HG03457 (cell line): ENCODE results near the gene SHROOM4.

Source experiments
- ATAC-seq: cut with Tn5 transposase; IDR thresholded peaks from one replicate; pipeline ENCODE4 v1.9.1; 2021; ENCODE audit warnings: moderate number of reproducible peaks; ENCODE audit not compliant: unreplicated experiment

Gene SHROOM4

DNA sequence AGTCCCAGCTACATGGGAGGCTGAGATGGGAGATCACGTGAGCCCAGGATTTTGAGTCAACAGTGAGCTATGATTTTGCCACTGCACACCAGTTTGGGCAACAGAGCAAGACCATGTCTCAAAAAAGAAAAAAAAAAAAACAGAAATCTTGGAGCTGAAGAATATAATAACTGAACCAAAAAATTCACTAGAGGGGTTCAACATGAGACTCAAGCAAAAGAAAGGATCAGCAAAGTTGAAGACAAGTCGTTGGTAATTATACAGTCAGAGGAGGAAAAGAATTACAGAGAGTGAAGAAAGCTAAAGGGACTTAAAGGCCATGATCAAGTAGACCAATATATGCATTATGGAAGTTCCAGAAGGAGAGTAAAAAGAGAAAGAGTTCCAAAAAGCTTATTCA lies 26.9 kb downstream of the SHROOM4 start:
- ATAC-seq, result no peak

DNA sequence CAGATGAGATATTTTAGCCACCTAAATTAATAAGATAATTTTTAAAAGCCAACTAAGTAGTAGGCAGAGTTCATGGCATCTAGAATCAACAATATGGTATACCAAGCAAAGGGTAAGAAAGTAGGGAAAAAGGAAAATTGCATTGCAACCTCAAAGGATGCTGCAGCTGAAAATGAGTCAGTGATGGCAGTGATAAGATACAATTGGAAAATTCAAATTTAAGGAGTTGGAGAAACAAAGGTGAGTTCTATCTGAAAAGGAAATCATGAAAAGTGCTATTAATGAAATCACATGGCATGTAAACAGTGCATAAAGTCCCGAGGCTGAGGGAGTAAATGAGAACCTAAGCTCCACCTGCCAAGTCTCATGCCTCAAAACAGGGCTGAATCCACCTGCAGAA lies 33.9 kb downstream of the SHROOM4 start:
- ATAC-seq, result no peak

DNA sequence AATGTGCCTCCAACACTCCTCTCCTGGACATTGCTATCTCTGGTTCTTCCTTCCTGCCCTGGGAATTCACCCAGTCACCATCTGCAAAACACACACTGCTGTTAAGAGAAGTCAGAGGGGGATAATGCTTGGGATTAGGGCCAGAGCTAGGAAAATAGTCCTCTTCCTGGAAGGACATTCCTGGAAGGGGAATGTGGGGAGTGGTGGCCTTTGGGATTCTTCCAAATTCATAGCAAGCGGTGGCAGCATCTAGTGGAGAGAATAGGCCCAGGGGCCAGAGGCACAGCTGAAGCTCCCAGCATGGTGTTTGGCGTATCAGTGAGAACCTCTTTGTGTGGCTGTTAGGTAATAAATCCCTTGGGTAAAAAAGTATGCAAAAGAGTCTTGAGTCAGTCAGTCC lies 34.3 kb downstream of the SHROOM4 start:
- ATAC-seq, result no peak

DNA sequence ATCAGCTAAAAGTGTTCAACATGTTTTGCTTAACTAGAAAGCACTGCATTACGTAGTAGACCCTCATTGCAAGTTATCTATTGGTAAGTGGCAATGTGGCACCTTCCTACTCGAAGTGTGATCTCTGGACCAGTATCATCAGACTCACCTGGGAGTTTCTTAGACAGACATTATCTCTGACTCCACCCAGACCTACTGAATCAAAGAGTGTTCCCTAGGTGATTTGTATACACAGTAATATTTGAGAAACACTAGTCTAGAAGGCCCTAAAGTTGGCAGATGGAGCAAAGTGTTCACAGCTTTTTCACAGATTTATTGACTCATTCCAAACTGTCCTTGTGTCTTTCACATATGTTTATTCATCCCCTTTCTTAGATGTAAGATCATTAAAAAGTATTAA lies 35.7 kb downstream of the SHROOM4 start:
- no peak for ATAC-seq

DNA sequence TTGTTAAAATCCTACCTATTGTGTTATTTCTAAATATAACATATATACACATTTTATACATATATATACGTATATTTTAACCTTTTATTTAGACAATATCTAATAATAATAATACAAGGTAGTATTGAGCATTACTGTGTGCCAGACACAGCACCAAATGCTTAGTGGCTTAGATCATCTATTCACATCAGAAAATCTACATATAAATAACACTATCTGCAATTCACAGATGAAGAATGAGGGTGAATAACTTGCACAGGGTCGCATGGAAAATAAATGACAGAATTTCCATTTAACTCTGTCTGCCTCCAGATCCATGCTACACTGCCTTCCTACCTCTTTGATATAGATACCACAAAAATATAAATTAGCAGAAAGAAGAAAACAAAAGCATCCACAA lies 37.7 kb downstream of the SHROOM4 start:
- no peak for ATAC-seq

DNA sequence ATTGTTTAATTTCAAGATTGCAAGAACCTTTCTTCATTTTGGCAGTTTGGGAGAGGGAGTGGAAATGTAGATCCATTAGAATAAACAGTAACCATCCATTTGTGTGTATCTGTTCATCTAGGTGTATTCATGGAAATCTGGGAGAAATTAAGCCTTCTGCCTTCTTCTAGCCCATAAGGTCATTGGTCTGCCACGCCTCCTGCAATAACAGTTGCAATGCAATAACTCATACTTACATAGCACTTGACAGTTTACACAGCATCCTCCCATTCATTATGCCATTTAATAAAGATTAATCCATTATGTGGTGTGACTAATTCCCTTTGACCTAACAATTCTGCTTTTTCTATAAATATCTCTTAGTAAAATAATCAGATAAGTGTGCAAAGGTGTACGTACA lies 42.6 kb downstream of the SHROOM4 start:
- no peak for ATAC-seq

DNA sequence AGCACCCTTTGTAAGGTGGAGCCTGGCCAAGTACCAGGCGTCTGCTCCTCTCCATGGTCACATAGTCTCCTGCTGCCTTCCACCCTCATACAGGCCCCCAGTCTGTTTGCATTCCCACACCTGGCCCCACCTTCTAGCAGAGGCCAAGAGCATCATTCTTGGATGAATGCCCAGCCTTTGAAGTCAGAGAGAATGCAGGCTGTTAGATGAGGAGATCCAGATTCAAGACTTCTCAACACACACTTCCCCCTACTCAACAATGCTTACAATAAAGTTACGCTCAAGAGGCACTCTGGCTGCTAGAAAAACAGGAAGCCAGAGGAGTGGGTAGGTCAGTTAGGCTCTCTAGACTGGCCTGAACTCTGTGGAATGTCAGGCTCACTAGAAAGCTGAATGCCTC lies 43.3 kb downstream of the SHROOM4 start:
- no peak for ATAC-seq

DNA sequence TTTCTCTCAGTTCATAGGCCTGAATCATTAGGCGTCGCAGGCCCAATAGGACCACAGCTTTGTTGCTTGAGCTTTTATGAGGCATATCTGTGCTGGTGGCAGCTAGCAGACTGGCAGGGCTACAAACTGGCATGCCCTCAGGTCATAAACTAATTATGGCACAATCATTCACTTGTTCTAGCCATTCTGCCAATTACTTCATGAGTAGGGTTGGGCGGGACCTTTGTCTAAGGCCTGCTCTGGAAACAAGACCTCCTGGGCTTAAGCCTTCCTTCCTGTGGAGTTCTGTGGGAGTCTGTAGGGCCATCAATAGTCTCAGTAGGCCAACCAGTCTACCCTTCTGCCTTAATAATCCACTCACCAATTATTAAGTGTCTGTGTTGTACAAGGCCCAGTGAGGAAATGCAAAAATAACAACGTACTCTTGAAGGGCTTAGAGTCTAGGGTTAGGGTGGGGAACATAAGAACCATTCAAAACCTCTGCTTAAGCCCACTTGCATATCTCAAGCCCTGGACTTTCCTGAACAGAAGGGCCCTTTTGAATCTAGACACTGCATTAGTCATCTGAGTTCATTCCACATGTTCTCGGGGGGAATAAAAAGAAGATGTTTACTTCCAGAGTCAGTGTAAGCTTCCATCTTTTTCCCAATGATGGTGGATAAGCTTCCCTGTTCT lies 44.5 kb downstream of the SHROOM4 start:
- ATAC-seq, result no peak

DNA sequence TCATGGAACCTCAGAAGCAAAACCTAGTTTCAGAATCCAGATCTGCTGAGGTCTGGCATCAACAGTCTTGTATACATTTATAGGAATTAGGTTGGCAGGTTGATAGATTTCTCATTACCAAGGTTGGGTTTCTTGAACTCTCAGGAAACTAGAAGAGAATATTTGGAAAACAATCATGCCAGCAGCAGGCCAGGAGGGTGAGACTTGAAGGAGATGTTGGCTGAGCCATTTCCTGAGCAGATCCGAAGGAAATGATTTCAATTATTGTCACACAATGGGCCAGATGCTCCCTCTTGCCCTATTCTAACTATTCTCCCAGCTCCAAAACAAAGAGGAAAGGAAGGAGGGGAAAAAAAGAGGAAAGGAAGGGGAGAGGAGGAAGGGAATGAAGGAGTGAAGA lies 45.2 kb downstream of the SHROOM4 start:
- no peak for ATAC-seq

DNA sequence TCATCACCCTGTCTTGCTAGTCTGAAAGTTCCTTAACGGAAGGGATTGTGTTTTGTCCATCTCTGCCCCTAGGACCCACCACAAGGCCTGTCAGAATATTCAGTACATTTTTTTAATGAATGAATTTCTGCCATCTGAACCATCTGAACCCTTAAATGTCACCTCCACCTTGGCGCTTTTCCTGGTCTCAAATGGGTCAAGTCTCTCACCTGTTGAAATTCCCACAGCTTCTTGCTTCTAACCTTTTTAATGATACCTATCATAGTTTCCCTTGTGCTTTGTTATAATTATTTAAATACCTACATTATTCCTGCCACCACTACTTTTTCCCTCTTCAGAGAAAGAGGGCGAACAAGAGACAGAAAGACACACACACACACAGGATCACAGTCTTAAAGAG lies 48.0 kb downstream of the SHROOM4 start:
- no peak for ATAC-seq

DNA sequence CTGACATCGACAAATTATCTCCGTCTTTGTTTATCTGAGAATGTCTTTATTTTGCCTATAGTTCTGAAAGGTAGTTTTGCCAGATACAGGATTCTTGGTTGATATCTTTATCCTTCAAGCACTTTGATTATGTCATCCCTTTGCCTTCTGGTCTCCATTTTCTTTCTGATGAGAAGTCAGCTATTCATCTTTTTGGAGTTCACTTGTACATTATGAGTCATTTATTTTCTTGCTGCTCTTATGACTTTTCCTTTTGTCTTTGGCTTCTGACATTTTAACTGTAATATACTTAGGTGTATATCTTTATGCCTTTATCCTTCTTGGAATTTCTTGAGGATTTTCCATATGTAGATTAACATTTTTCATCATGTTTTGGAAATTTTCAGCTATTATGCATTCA lies 51.4 kb downstream of the SHROOM4 start:
- ATAC-seq, result no peak

DNA sequence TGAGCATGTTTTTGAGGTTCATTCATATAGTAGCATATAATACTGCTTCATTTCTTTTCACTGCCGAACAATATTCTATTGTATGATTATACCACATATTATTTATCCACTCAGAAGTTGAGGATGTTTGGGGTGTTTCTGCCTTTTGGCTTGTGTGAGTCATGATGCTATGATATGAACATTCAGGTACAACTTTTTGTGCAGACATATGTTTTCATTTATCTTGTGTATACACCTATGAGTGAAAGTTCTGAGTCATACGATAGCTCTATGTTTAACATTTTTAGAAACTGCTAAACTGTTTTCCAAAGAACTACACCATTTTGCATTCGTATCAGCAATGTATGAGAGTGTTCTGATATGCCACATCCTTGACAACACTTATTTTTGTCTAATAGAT lies 57.7 kb downstream of the SHROOM4 start:
- ATAC-seq, result no peak

DNA sequence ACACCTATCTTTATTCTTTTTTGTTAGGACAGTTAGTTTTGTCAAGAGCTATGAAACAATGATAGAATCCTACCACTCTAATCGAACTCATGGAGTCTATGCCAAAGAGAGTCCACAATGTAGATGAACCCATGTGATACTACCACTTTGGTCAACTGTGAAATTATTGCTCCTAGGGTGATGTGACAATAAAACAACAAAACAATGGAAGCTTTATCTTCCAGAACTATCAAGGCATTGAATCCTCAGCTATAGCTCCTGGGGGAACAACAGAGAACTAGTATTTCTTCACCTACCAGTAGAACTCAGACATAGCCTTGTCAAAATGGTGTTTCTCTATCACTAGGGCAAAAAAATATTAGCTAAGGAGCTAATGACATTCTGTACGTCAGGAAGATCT lies 62.9 kb downstream of the SHROOM4 start:
- no peak for ATAC-seq

DNA sequence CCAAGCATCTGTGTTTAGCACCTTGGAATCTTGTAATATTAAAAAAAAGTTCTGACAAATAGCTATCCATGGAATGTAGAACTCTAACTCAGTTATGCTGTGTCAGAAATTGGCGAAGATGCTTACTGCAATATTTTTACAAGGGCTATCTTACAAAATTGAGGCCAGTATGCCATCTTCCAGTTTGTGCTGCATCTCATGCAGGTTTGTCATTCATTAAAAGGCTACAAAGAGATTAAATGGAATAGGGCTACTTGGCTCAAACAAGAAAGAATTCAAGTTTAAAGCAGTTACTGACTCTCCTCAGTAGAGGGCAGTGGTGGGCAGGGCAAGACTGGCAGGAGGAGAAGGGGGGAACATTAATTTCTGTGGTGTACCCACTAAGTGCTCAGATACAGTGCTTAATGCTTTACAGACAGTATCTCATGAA lies 66.5 kb downstream of the SHROOM4 start:
- no peak for ATAC-seq

DNA sequence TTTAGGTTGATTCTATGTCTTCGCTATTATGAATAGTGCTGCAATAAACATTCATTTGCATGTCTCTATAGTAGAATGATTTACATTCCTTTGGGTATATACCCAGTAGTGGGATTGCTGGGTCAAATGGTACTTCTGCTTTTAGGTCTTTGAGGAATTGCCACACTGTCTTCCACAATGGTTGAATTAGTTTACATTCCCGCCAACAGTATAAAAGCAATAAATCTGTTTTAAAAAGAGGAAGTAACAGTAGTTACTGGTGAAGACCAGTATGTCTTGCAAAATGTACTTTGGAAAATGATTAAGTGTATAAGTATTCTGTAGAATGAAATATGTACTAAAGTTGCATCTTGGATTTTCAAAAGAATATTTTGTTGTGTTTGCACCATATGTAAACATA lies 77.3 kb downstream of the SHROOM4 start:
- no peak for ATAC-seq

DNA sequence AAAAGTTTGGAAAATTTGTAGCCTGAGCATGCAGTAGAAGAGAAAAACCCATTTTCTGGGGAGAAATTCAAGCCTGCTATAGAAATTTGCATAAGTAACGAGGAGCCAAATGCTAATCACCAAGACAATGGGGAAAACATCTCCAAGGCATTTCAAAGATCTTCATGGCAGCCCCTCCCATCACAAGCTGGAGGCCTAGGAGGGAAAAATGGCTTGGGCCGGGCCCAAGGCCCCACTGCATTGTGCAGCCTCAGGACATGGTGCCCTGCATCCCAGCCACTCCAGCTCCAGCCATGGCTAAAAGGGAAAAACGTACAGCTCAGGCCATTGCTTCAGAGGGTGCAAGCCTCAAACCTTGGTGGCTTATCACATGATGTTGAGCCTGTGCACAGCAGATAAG lies 87.7 kb downstream of the SHROOM4 start:
- no peak for ATAC-seq

DNA sequence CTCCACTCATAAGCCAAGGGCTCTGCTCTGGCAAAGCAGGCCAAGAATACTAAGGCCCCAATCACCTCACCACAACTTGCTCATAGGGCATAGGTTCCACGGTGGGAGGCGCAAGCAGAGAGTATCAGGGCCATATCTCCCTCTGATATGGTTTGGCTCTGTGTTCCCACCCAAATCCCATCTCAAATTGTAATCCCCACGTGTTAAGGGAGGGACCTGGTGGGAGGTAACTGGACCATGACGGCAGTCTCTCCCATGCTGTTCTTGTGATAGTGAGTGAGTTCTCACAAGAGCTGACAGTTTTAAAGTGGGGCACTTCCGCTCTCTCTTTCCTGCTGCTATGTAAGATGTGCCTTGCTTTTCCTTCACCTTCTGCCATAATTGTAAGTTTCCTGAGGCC lies 88.7 kb downstream of the SHROOM4 start:
- no peak for ATAC-seq

DNA sequence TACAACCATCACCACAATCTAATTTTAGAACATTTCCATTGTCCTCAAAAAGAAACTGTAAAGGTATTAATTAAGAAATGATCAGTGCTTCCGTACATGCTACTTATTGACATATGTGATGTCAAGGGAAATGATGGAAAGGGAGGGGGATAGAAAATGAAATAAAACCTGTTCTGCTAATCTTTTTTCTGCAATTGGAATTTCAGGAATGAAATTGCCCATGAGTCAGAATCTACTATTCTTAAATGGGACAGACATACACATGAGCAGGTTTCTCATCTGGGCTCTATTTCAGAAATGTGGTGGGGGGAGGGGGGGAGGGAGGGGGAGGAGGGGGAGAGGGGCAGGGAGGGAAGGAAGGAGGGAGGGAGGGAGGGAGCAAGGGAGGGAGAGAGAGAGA lies 91.0 kb downstream of the SHROOM4 start:
- ATAC-seq, result no peak

DNA sequence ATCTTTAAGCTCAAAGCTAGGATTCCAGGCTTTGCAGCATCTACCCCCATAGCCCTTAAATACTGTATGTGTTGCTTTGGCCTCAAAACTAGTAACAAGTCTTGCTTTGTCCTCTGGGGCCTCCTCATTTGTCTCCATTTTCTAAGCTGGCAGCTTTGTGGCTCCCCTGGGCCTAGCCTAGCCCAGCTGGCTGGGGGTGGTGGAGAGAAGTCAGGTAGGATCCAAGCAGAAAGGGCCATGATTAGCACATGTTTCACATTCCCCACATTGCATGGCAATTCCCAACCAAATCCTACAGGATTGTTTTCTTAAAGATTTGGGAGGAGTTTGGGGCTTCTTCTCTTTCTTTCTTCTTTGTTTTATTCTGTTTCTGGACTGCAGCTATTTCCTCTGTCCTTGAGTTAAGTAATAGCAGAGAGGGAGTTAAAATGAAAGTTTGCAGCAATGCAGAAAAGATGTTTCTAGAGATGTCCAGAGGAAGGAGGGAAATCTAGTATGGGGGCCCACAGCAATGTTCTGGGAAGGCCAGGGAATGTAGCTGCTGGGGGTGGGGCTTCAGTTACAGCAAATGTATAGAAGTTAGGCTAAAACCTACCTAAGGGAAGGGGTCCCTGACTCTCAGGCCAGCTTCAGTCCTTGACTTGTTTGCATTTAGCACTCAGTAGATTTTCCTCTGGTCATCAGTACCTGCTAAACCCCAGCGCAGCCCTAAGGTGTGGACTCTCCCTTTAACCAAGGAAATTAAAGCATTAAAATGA lies 92.1 kb downstream of the SHROOM4 start:
- ATAC-seq, result no peak

DNA sequence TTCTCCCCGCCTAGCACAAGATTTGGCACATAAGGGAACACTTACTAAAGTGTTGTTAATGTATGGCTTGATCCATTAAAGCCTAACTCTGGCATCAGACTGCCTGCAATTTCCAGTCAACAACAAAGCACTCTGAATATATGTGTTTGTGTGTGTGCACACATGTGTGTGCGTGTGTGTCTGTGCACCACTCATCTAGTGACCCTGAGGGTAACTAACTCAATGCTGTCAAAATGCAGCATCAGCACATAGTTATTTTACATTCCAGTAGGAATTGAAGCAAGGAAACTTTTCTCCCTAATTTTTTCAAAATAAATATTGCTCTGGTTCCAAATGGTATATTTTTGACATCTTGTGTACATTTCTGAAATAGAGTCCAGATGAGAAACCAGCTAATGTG lies 94.4 kb downstream of the SHROOM4 start:
- no peak for ATAC-seq

DNA sequence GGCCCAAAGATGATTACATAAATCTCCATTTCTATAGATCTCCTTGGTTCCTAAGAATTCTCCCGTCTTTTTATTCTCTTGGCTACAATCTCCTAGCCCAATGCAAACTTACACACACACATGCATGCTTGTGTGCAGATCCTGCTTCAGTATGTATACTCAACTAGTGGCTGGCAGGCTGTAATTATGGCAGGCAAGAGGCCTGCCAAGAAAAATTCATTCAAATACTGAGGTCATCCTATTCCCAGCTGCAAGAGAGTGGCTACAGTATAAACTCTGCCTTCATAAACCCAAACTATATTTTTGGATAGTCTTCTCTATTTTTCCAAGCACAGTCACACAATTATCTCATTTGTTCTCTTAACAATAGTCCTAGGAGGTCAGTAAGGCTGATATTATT lies 95.2 kb downstream of the SHROOM4 start:
- ATAC-seq, result no peak

DNA sequence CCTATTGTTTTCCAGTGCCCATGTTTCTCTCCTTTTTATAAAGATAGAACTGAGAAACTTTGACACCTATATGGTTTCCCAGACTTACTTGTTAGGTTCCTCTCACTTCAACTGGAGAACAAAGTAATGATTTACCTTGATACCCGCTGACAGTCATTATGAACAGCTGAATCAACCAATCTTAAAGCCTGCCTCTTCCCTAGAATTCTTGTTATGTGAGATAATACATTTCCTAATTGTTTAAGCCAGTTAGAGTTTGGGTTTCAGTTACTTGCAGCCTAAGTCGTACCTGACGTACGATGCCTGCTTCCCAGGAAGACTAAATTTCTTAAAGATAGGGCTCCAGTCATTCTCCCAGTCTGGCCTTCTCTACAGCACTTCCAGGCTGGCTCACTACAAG lies 97.3 kb downstream of the SHROOM4 start:
- no peak for ATAC-seq

DNA sequence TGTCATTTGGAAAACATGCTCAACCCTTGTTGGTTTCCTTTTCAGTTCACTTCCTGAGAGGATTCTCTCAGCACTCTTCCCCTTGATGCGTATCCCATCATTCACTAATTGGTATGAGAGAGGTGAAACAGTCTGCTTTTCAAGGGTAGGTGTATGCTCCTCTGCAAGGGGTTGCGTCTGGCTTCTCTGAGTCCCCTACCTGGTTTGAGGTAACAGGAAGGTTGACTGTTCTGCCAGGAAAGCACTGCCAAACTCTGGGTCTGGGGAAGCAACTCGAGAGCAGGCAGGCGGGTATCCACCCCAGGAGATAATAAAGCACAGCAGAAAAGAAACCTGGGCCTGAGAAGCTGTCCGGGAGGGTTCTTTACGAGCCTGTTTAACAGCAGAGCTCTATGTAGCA lies 101.2 kb downstream of the SHROOM4 start:
- ATAC-seq, result no peak
